Measurements from ENCODE around the gene OR51D1.

- TF ChIP-seq, protein P1, sequence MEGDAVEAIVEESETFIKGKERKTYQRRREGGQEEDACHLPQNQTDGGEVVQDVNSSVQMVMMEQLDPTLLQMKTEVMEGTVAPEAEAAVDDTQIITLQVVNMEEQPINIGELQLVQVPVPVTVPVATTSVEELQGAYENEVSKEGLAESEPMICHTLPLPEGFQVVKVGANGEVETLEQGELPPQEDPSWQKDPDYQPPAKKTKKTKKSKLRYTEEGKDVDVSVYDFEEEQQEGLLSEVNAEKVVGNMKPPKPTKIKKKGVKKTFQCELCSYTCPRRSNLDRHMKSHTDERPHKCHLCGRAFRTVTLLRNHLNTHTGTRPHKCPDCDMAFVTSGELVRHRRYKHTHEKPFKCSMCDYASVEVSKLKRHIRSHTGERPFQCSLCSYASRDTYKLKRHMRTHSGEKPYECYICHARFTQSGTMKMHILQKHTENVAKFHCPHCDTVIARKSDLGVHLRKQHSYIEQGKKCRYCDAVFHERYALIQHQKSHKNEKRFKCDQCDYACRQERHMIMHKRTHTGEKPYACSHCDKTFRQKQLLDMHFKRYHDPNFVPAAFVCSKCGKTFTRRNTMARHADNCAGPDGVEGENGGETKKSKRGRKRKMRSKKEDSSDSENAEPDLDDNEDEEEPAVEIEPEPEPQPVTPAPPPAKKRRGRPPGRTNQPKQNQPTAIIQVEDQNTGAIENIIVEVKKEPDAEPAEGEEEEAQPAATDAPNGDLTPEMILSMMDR (IDR thresholded peaks at IDR 0.05; ENCODE audit: insufficient read depth, low read length), result no peak
- TF ChIP-seq, protein P2, sequence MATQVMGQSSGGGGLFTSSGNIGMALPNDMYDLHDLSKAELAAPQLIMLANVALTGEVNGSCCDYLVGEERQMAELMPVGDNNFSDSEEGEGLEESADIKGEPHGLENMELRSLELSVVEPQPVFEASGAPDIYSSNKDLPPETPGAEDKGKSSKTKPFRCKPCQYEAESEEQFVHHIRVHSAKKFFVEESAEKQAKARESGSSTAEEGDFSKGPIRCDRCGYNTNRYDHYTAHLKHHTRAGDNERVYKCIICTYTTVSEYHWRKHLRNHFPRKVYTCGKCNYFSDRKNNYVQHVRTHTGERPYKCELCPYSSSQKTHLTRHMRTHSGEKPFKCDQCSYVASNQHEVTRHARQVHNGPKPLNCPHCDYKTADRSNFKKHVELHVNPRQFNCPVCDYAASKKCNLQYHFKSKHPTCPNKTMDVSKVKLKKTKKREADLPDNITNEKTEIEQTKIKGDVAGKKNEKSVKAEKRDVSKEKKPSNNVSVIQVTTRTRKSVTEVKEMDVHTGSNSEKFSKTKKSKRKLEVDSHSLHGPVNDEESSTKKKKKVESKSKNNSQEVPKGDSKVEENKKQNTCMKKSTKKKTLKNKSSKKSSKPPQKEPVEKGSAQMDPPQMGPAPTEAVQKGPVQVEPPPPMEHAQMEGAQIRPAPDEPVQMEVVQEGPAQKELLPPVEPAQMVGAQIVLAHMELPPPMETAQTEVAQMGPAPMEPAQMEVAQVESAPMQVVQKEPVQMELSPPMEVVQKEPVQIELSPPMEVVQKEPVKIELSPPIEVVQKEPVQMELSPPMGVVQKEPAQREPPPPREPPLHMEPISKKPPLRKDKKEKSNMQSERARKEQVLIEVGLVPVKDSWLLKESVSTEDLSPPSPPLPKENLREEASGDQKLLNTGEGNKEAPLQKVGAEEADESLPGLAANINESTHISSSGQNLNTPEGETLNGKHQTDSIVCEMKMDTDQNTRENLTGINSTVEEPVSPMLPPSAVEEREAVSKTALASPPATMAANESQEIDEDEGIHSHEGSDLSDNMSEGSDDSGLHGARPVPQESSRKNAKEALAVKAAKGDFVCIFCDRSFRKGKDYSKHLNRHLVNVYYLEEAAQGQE (IDR thresholded peaks at IDR 0.05; ENCODE audit: insufficient replicate concordance, low read depth), result no peak
Observed at GRCh38 chr11:4654635-4655369, 17.5 kb downstream of the OR51D1 start.
